ENCODE results near the gene DHX15. TPM values are rescaled to one million over a fixed set of nuclear protein-coding genes. Genes with fewer than 3 reads are reported as not detected.
"Not testable (repeated sequence)": the region's sequence is repeated elsewhere in the genome, so short reads cannot be mapped to it uniquely, and the experiment has no call there.

DHX15 gene
- total RNA-seq, 1 donor from 2014 or later = 147 TPM

DNA sequence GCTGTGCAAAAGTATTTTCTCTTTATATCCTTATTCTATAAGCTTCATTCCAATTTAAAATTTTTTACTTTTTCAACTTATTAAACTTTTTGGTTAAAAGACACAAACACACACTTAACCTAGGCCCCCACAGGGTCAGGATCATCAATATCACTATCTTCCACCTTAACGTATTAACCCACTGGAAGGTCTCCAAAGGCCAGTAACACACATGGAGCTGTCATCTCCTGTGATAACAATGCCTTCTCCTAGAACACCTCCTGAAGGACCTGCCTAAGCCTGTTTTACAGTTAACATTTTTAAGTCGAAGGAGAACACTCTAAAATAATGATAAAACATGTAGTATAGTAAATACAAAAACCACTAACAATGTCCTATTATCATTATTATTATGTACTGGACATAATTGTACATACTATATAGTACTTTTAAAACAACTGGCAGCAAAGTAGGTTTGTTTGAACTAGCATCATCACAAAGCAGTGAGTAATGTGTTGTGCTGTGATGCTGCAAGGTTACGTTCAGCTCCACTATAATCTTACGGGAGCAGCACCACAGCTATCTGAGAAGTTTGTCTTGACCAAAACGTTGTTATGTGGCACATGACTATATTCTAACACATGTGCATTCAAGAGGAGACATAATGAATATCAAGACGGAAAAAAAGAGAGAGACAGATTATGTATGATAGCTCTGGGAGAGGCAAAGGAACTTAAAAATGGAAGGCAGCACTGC, 33.7 kb downstream of the DHX15 start:
- DNase-seq (ENCODE audit: low read depth, low spot score) = no peak

DNA sequence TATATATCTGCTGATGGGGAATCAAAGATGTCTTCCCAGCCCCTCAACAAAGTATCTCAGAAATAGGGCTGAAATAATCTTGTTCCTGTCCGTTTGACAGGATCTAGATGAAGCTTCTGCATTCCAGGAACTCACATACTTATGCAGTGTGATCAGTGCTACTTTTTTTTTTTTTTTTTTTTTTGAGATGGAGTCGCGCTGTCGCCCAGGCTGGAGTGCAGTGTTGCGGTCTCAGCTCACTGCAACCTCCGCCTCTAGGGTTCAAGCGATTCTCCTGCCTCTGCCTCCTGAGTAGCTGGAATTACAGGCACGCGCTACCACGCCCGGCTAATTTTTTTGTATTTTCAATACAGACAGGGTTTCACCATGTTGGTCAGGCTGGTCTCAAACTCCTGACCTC, 36.4 kb downstream of the DHX15 start:
- no peak for DNase-seq (ENCODE audit: low read depth, low spot score)

DNA sequence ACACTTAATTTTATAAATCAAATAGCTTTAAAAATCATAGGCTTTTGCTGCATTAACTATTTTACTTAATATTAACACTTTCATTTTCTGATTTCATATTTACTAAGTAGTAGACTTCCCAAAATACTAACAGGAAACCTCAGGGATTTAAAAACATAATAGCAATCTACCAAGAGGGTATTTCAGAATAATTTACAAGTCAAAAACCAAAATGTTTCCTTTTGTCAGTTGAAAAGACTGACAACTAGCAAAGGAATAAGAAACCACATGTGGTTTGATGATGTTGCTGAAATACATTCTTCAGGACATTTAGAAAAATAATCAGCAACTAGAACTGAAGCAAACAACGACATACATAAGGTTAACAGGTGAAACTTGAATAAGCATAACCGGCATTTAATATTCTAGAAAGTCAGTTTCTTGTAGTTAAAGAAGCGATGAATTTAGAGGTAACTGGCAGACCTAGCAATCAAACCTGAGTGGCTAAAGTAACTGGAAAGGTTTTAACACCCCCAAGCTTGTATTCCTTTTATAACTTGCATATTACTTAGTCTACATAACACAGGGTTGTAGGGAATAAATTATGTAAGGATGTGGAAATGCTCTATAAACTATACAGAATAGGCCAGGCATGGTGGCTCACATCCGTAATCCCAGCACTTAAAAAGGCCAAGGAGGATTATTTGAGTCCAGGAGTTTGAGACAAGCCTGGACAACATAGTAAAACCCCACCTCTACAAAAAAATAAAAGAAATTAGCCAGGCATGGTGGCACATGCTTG, 40.0 kb downstream of the DHX15 start:
- DNase-seq (ENCODE audit: low read depth, low spot score) = no peak

DNA sequence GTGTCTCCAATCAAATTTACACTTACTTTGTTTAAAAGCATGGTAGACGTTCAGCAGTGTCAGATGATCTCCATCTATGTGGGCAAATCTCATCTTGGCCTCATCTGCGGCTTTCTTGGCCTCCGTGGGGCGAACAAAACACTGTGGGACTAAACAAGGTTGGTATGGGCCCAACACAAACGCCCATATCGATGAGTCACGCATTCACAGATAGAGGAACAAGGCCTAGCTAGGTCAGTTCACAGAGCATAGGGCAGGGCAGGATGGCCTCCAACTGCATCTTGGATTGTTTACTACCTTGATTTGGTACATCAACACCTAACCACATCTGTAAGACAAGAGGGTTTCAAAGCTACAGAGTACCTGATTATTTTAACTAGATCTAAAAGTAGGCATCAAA, 47.3 kb downstream of the DHX15 start:
- no peak for DNase-seq (ENCODE audit: low read depth, low spot score)

DNA sequence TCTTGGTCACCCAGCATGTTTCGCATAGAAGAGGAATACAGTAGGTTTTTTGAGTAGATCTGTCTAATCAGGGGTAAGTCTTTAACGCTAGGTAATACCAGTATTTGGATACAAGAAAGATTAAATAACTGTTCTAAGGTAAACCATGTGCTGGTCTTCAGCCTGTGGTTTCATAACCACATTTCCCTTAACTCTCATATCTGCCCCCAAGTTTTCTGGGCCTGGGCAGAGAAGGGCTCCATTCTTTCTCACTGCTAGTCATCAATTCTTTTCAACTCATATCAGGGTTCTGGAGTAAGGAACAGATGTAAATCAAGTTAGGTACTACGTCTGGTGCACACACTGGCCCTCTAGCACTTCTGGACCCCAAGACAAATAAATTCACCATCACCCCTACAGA, 49.0 kb downstream of the DHX15 start:
- DNase-seq (ENCODE audit: low read depth, low spot score) = no peak

DNA sequence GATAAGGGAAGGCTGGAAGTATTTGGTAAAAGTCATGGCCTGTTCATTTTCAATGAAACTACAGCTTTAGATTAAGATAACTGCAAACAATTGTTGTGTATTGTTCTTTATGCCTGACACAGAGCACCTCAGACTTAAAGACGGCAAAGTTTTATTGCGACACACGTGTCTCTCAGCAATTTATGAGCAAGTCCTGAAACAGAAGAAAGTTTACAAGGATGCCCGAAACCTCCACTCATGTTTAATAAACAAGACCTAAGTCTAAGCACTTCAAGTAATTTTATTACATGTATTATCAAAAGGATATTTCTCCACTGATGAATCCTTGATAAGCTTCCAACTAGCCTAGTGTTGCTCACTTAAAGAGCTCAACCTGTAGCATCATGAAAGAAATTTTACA, 51.0 kb downstream of the DHX15 start:
- no peak for DNase-seq (ENCODE audit: low read depth, low spot score)

DNA sequence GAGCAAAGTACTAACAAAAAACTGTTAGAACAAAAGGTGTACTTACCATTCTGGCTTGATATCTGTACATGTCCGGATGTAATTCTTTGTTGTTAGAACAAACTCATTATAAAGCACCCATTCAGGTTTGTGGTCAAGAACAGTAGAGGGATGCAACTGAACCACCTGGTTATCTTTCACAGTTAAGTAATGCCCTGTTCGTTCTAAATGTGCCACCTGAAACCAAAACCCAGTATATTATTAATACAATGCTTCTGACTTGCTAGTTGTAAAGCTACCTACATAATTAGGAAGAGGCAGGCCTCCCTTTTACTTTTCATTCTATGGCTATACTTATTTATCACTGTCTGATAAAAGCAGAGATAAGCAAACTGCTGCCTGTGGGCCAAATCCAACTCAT, 54.8 kb downstream of the DHX15 start:
- DNase-seq (ENCODE audit: low read depth, low spot score) = no peak

DNA sequence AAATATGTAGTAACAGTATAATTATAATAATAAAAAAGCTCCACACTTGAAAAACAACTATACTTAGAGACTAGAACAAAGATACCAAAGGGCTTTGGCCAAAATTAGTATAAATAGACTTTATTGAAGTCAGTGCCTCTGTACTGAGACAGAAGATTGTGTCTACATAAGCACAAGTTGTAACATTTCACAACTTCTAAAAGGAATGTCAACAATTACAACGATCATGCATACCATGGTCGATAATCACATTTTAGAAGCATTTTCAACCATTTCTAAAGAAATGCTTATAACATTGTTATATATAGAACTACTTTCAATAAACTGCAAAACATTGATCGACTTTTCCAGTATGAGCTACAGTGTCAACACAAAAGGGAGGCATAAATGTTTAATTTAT, 57.0 kb downstream of the DHX15 start:
- no peak for DNase-seq (ENCODE audit: low read depth, low spot score)

DNA sequence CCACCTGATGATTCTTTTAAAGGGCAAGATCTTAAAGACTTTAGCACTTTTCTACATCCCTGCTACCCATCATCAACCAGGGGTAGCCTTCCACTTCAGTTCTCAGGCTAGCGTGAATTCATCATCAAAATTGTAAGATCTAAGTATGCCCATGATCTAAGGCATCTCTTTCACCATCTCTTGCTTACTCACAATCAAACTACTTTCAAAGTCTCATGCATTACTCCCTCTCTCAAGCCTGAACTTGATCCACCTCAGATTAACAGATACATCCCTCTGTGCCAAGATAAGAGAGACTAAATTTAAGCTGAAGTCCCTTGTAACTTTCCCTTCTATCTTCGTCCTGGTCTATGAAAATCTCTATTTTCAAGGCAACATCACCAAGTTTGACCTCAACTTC, 62.8 kb downstream of the DHX15 start:
- no peak for DNase-seq (ENCODE audit: low read depth, low spot score)

DNA sequence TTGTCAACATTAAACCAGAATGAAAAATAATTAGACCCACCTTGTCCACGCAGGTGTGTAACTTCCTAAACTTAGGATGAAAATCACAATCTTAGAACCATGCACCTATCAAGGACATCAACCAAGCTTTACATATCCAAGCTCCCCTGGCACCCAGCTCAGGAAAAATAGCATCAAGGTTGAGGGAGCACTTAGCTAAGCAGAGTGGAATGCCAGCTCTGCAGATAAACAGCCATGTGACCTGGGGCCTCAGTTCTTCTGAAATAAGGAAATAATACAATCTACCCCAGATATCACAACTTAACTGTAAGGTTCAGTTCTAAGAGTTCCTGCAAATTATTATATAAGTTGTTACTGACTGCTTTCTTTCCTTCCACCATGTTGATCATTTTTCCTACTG, 64.7 kb downstream of the DHX15 start:
- DNase-seq (ENCODE audit: low read depth, low spot score) = peak; percentile 2

DNA sequence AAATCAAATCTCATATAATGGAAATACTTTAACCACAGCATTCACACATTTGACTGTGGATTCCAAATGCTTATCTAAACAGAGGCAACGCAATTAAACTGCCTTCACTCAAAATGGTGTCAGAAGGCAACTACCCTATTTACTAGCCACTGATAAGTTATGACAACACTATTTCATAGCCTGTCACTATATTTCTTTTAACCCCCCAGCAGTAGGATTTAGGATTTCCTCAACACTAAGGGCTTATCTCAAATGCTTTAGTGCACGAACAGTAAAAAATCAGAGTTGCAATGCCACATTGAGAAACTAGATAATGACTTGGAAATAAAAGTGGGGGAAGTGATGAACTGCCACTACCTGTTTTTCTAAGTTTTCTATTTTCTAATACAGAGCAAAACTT, 66.7 kb downstream of the DHX15 start:
- DNase-seq (ENCODE audit: low read depth, low spot score) = no peak

DNA sequence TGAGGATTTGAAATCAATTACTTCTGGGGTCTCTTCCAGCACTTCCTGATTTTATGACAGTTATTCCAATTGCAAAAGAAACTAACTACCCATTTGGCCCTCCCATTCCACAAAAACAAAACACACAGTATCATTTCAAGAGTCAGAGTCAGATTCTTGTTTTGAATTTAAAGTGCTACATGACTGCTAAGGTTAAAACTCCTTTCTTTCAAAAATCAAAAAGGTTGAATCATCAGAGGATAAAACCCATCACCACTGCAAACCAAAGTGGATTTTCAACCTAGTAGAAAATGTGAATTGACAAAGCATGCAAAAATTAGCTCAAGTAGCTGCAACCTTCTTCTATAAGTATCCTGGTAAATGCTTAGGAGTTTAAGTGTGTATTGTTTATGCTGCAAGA, 67.4 kb downstream of the DHX15 start:
- DNase-seq (ENCODE audit: low read depth, low spot score) = no peak

DNA sequence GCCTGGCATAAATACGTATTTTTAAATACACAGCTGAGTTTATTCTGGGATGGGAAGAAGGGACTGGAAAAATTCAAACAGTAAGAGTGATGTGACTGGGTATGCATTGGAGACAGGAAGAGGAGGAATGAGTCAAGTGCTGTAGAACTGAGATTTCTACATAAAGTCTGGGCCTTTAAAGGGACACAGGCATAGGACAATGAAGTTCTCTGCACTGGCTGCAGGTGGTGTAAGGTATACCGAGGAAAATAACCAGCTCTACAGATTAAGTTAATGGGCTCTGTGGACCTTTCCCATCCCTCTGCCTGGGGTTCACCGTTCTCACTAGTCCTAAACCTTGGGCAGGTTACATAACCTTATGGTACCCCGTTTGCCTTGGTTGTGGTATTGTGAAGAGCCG, 68.7 kb downstream of the DHX15 start:
- no peak for DNase-seq (ENCODE audit: low read depth, low spot score)

DNA sequence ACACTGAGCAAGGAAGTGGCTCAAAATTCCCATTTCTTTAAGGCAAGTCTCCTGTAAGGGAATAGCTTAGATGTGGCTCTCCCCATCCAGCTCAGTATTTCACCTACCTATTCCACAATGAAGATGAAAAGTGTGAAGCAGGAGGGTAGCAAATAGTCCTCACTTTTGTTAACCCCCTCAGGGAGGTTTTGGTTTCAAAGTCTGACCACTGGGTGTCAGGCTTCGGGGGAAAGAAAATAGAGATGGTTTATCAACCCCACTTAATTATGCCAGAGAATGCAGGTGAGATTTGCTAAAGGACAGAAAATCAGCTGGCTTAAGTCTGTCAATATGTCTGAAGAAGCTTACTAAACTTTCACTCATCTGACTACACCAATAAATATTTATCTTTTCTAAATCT, 69.5 kb downstream of the DHX15 start:
- no peak for DNase-seq (ENCODE audit: low read depth, low spot score)

DNA sequence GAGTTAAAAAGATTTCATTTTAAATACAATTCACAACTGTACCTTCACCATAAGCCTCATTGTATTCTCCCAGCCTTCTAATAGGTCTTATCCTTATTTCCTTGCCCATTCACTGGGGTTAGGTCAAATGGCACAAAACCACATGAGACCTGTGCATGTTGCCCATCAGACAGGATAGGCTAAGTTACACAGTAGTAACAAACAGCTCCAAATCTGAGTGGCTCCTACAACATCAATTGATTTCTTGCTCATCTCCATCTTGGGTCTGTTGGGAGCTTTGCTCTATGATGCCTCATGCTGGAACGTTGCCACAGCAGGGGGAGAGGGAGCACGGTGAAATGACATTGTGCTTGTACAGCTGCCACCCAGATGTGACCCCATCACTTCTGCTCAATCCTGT, 70.6 kb downstream of the DHX15 start:
- DNase-seq (ENCODE audit: low read depth, low spot score) = no peak

DNA sequence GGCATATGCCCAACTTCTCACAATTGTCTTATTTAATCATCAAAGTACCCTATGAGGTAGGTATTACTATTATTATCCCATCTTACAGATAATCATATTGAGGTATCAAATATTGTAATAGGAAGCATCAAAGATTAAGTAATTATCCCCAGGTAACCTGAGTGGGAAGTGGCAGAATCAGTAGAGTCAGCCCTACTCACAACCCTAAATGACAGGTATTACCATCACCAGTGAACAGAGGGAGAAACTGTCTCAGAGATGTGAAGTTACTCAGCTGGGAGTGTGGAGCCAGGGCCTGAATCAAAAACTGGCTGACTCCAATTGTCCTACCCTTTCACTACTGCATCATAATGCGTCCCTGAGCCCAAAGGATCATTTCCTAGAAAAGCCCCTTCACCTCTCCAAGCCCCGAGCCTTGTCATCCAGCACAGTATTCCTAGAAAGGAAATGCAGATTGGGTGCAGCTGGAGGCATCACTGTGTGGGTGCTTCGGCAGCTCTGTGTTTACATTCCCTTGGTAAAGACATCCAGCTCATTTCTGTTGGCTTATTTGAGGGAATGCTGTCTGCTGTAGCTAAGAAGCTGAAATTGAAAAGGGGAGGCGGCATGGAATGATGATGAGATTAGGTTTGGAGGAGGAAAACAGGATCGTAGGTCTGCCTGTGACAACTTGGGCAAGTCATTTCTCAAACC, 72.8 kb downstream of the DHX15 start:
- no peak for DNase-seq (ENCODE audit: low read depth, low spot score)

DNA sequence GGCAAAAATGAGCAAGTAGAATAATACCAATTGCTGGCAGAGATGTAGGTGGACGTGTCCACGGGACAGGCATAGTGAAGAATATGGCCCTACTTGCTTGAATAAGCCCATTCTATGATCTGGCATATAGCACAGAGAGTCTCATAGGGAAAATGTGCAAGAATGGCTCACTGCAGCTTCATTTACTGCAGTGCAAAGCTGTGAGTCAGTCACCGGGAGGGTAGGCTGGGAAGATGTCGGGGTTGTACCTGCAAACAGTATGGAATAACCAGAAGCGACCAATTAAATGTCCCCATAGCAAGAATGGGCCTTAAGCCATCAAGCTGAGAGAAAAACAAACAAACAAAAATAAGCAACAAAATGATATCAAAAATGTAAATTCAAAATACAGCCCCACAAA, 74.3 kb downstream of the DHX15 start:
- DNase-seq (ENCODE audit: low read depth, low spot score) = no peak

DNA sequence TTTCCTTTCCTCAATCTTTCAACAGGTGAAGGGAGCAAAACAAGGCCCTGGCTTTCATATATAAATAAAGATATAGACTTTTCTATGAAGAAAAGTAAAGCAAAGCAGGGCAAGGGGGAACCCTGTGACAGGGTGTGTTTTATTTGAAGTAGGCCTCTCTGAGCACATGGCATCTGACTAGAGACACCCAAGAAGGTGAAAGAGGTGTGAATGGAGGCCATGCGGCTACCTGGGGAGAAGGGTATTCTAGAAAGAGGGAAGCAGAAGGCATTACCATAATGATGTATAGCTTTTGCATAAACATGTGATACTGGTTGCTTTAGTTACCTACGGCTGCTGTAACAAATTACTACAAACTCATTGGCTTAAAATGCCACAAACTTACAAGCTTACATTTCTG, 75.8 kb downstream of the DHX15 start:
- no peak for DNase-seq (ENCODE audit: low read depth, low spot score)

DNA sequence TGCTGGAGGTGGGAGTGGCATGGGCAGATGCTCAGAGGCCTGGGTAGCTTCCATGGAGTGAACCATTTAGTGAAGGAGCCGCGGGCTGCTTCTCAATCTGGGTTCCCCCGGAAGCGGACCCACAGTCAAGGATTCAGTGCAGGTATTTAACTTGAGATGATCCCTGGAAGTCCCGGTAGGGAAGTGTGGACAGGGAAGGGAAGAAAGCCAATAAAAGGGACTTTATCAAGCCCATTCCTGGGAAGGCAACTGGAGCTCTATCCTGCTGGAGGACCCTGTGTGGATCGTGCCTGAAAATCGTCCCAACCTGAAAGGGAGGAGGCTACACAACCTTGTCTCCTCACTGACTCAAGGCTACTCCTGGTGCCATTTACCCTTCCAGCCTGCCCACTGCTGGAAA, 76.9 kb downstream of the DHX15 start:
- DNase-seq (ENCODE audit: low read depth, low spot score) = no peak

DNA sequence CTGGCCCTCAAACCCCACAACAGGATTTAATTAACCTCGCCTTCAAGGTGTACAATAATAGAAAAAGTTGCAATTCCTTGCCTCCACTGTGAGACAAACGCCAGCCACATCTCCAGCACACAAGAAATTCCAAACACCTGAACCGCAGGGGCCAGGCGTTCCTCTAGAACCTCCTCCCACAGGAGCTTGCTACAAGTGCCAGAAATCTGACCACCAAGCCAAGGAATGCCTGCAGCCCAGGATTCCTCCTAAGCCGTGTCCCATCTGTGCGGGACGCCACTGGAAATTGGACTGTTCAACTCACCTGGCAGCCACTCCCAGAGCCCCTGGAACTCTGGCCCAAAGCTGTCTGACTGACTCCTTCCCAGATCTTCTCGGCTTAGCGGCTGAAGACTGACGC, 81.3 kb downstream of the DHX15 start:
- DNase-seq (ENCODE audit: low read depth, low spot score) = not testable (repeated sequence)

DNA sequence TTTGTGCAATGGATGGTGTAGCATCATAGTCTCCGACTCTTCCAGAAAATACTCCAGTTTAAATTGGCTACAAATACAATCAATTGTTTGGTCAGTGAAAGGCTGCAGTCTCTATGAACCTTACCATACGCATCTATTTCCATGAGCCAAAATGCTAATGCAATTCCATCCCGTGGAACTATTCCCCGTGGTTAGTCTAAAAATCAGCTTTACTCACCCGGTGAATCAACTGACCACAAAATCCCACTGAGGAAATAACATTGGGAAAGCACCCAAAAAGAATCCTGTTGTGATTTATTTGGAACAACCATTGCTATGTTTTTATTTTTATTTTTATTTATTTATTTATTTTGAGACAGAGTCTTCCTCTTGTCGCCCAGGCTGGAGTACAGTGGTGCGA, 87.1 kb downstream of the DHX15 start:
- no peak for DNase-seq (ENCODE audit: low read depth, low spot score)

DNA sequence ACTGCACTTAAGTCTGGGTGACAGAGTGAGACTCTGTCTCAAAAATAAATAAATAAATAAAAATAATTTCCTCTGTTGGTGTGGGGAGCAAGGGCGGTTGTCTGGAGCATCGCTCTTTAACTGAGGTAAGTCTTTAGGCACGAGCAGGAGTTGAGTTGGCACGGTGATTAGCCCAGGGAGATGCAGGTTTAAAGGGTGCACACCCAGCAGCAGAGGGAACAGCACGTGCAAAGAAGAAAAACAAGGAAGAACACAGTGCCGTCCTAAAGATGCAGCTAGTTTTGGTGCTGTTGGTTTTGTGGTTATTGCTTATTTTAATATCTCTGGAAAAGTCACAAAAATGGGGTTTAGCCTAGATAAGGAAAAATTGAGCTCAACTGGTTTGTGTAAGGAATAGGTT, 87.8 kb downstream of the DHX15 start:
- DNase-seq (ENCODE audit: low read depth, low spot score) = no peak

DNA sequence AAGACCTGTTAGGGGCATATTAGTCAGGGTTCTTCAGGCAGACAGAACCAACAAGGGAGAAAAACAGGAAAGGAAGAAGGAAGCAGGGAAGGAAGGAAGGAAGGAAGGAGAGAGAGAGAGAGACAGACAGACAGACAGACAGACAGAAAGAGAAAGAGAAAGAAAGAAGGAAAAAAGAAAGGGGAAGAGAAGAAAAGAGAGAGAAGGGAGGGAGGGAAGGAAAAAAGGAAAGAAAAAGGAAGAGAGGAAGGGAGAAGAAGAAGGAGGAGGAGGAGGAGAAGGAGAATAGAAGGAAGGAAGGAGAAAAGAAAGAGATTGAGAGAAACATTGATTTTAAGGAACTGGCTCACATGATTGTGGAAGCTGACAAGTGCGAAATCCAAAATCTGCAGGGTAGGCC, 89.0 kb downstream of the DHX15 start:
- DNase-seq (ENCODE audit: low read depth, low spot score) = no peak
